Dermis microvascular lymphatic vessel endothelial cell (primary cell): Measurements from ENCODE around the gene MRGPRD. TPM values are rescaled to one million over a fixed set of nuclear protein-coding genes. Genes with fewer than 3 reads are reported as not detected.

Source experiments
- DNase-seq, 2 donors: peaks; one replicate each; pipeline versions ENCODE4 v3.0.0 to v3.0.0-alpha.2; 2010; ENCODE audit warnings: low read depth in 2 of 2
- total RNA-seq: library from RNA; depleted of rRNA; stranded (reverse); fragments of >200 nt; gene quantifications from 2 replicates; pipeline ENCODE4 v1.2.1, GENCODE V29; 2014

The MRGPRD gene
- total RNA-seq, 1 donor from 2014 or later: not detected

GRCh38 chr11:68970921-68971636 lies 9.7 kb downstream of the MRGPRD start:
- no peak for DNase-seq

- no peak for DNase-seq
Measured at GRCh38 chr11:68969386-68969785, 11.4 kb downstream of the MRGPRD start.

- no peak for DNase-seq
Measured at GRCh38 chr11:68968306-68969250, 12.2 kb downstream of the MRGPRD start.

- no peak for DNase-seq
Measured at GRCh38 chr11:68966894-68967780, 13.6 kb downstream of the MRGPRD start.

- no peak for DNase-seq
Measured at GRCh38 chr11:68965901-68966853, 14.6 kb downstream of the MRGPRD start.

- peak in 1 of 2 donors; percentile 15 for DNase-seq
Measured at GRCh38 chr11:68963779-68964178, 17.0 kb downstream of the MRGPRD start.

GRCh38 chr11:68962527-68963250 lies 18.1 kb downstream of the MRGPRD start:
- no peak for DNase-seq

- DNase-seq: no peak
Measured at GRCh38 chr11:68961245-68961644, 19.5 kb downstream of the MRGPRD start.

- DNase-seq: no peak
Measured at GRCh38 chr11:68960294-68961071, 20.3 kb downstream of the MRGPRD start.

GRCh38 chr11:68959465-68960293 lies 21.1 kb downstream of the MRGPRD start:
- no peak for DNase-seq

GRCh38 chr11:68958211-68958610 lies 22.6 kb downstream of the MRGPRD start:
- DNase-seq: no peak

- no peak for DNase-seq
Measured at GRCh38 chr11:68956547-68957254, 24.1 kb downstream of the MRGPRD start.

- peak in 1 of 2 donors; percentile 14 for DNase-seq
Measured at GRCh38 chr11:68956142-68956541, 24.6 kb downstream of the MRGPRD start.

- DNase-seq: no peak
Measured at GRCh38 chr11:68955607-68955958, 25.2 kb downstream of the MRGPRD start.

GRCh38 chr11:68954836-68955606 lies 25.8 kb downstream of the MRGPRD start:
- DNase-seq: peak in 1 of 2 donors; percentile 63

- no peak for DNase-seq
Measured at GRCh38 chr11:68950762-68951161, 30.0 kb downstream of the MRGPRD start.

GRCh38 chr11:68950270-68950669 lies 30.5 kb downstream of the MRGPRD start:
- DNase-seq: peak in 1 of 2 donors; percentile 32
